AG04450 (cell line): ENCODE results near the gene SEMA3C. TPM values are rescaled to one million over a fixed set of nuclear protein-coding genes. Genes with fewer than 3 reads are reported as not detected.

ENCODE experiments used
- CTCF ChIA-PET: fragments of 300-600, 350-600 bp; formaldehyde crosslinking; extraction: SDS; loops from one replicate; lab custom pipeline; 2022; ENCODE audit warnings: antibody characterized with exemption, inconsistent platforms; lab: Charles Lee
- POLR2A ChIA-PET: fragments of 350-600 bp; formaldehyde crosslinking; extraction: SDS; loops from one replicate; lab custom pipeline; 2021; ENCODE audit warnings: antibody characterized with exemption, inconsistent platforms; lab: Yijun Ruan, JAX
- DNase-seq: peaks from one replicate; pipeline ENCODE4 v3.0.0-alpha.2; 2011; ENCODE audit warnings: low read depth, low spot score
- H3K27ac ChIP-seq: one replicate; pipeline ENCODE4 v1.5.1; 2012; ENCODE audit warnings: low read depth, low read length, control low read depth
- H3K27me3 ChIP-seq: one replicate; pipeline ENCODE4 v1.6.0; 2012; ENCODE audit warnings: low read length; ENCODE audit not compliant: control insufficient read depth, insufficient read depth
- H3K4me3 ChIP-seq: 2 replicates; pipeline ENCODE4 v1.5.1; 2011; ENCODE audit warnings: mild to moderate bottlenecking, low read depth, low read length, control low read depth
- H3K9me3 ChIP-seq: 2 replicates; pipeline ENCODE4 v1.5.1; 2012; ENCODE audit warnings: low read length; ENCODE audit not compliant: control insufficient read depth, insufficient read depth
- polyA plus RNA-seq: library from polyadenylated mRNA; depleted of rRNA; stranded (reverse); fragments of >200 nt; gene quantifications from 2 replicates; pipeline ENCODE4 v1.2.3, GENCODE V29; 2011
- TF ChIP-seq, protein P1 (sequence below): IDR thresholded peaks from 2 replicates; pipeline ENCODE4 v1.5.1; 2011; ENCODE audit warnings: low read depth, low read length, control low read depth, inconsistent platforms

The SEMA3C gene
- polyA plus RNA-seq, 1 experiment: 39.9 TPM

DNA sequence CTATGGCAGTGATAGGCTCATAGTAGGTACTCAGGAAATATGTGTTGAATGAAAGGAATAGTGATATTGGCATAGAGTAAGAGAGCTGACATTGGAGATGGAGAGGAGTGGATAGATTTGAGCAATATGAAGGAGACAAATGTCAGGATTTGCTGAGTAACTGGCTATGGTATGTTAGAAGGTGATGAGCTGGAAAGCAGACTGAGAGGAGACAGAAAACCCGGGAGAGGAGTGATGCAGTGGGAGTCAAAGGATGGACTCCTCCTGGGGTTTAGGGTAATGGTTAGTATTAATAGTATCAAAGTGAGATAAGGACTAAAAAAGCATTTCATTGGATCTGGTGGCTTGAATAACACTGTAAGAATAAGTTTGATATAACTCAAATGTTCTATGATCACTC is 215.6 kb downstream of the SEMA3C start:
- DNase-seq: no peak
- POLR2A ChIA-PET: interaction anchor here (0.6 to 1.2 kb wide), 3 partner anchors 19 to 61 kb away, joined by 3 to 4 read pairs (median 3); no protein-coding TSS in a partner anchor
- Histone ChIP-seq H3K27me3 (no peaks in the 10 kb centered on the region), H3K27ac (no peak overlapping the region), H3K9me3 (no peaks in the 10 kb centered on the region), H3K4me3 (no peak overlapping the region)
- CTCF ChIA-PET: interaction anchor here (1.2 to 2.3 kb wide), 2 partner anchors 764 to 767 kb away, joined by 3 to 8 read pairs; no protein-coding TSS in a partner anchor
- TF ChIP-seq, protein P1, sequence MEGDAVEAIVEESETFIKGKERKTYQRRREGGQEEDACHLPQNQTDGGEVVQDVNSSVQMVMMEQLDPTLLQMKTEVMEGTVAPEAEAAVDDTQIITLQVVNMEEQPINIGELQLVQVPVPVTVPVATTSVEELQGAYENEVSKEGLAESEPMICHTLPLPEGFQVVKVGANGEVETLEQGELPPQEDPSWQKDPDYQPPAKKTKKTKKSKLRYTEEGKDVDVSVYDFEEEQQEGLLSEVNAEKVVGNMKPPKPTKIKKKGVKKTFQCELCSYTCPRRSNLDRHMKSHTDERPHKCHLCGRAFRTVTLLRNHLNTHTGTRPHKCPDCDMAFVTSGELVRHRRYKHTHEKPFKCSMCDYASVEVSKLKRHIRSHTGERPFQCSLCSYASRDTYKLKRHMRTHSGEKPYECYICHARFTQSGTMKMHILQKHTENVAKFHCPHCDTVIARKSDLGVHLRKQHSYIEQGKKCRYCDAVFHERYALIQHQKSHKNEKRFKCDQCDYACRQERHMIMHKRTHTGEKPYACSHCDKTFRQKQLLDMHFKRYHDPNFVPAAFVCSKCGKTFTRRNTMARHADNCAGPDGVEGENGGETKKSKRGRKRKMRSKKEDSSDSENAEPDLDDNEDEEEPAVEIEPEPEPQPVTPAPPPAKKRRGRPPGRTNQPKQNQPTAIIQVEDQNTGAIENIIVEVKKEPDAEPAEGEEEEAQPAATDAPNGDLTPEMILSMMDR: no peak

DNA sequence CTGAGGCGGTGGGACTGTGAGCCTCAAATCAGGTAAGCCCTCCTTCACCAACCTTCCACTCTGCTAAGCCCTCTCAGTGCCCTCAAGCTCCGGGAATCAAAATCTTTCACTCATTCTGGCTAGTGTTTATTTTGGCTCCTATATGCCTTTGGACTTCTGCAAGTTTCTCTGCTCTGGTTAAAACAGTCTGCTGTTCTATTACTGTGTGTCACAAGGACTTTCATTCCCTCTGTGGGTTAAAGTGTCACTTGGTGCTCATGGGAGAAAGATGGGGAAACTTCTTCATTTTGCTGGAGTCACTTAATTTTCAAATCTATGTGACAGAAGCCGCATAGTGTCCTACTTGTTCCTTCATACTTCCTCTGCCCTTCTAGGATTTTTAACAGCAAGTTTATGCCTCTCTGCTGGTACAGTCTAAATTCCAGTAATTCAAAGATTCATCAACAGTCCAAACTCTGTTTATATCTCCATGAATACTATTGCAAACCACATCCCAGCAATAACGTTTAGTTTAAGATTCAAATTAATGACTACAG is 219.1 kb downstream of the SEMA3C start:
- no peak for DNase-seq
- ChIA-PET POLR2A (interaction anchor here (1.4 kb wide), 1 partner anchor 220 kb away, joined by 4 read pairs; the partner anchor contains the start of gene SEMA3C), CTCF (interaction anchor here (0.6 to 5.2 kb wide), 4 partner anchors 55 to 770 kb away, joined by 3 to 59 read pairs (median 18); no protein-coding TSS in a partner anchor)
- no peak overlapping the region for H3K27ac ChIP-seq
- no peaks in the 10 kb centered on the region for H3K9me3 ChIP-seq
- H3K27me3 ChIP-seq: no peaks in the 10 kb centered on the region
- no peak overlapping the region for H3K4me3 ChIP-seq
- TF ChIP-seq, protein P1: no peak

DNA sequence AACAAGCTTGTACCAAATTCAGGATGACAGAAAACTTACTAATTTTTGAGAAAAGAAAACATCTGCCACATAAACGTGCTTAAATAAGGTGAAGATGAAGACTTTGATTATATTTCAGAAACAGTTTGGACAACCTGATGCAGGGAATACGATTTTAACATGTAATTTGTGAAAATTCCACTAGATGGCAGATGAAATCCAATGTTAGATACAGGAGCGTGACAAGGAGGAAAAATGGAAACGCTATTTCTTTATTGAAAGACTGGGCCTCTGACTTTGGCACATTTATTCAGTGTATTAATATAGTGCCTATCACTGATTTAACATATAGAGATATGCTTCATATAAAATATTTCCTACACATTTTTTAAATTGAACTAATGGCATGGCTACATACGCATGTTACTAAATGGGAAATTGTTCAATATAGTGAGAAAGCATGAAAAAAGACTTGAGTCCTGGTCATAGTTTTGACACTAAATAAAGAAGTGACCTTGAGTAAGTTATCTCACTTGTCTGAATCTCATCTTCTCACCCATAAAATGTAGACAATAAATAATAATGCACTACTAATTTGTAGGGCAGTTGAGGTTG is 219.7 kb downstream of the SEMA3C start:
- Histone ChIP-seq H3K4me3 (no peak overlapping the region), H3K27ac (no peak overlapping the region), H3K9me3 (no peaks in the 10 kb centered on the region), H3K27me3 (no peaks in the 10 kb centered on the region)
- ChIA-PET POLR2A (interaction anchor here (1.4 kb wide), 1 partner anchor 220 kb away, joined by 4 read pairs; the partner anchor contains the start of gene SEMA3C), CTCF (interaction anchor here (0.7 to 5.2 kb wide), 6 partner anchors 218 to 771 kb away, joined by 3 to 59 read pairs (median 10); no protein-coding TSS in a partner anchor)
- no peak for DNase-seq
- TF ChIP-seq, protein P1: peak; percentile 58
